Caco-2 (cell line): ENCODE data around the gene GPT2. TPM values are rescaled to one million over a fixed set of nuclear protein-coding genes. Genes with fewer than 3 reads are reported as not detected.

ENCODE experiments used
- BruUV-seq: library from RNA; stranded (reverse); fragments of 400-500 nt; replicated peaks from 2 replicates; lab custom pipeline; 2021; lab: Mats Ljungman, UMichigan
- CTCF ChIA-PET: fragments of 300-600 bp; sonication (Branson Sonifier 250); formaldehyde crosslinking; loops from one replicate; lab custom pipeline; 2022; ENCODE audit warnings: antibody characterized with exemption; lab: Charles Lee
- POLR2A ChIA-PET: fragments of 300-600 bp; sonication (Branson Sonifier 250); formaldehyde crosslinking; loops from one replicate; lab custom pipeline; 2022; ENCODE audit warnings: antibody characterized with exemption; lab: Charles Lee
- DNase-seq, 2 experiments: peaks; one replicate each; pipeline versions ENCODE4 v3.0.0 to v3.0.0-alpha.2; 2020 to 2022
- H3K27me3 ChIP-seq: replicated peaks from 2 replicates; pipeline ENCODE4 v1.6.0; 2011; ENCODE audit warnings: low read length; ENCODE audit not compliant: control insufficient read depth, insufficient read depth
- H3K36me3 ChIP-seq: 2 replicates; pipeline ENCODE4 v1.5.1; 2011; ENCODE audit warnings: low read length; ENCODE audit not compliant: control insufficient read depth, insufficient read depth
- H3K4me1 ChIP-seq: fragments of 250-450 bp; sonication (Bioruptor Pico); 2 replicates; pipeline ENCODE4 v1.5.1; 2020; ENCODE audit warnings: mild to moderate bottlenecking
- H3K4me3 ChIP-seq: 2 replicates; pipeline ENCODE4 v1.5.1; 2011; ENCODE audit warnings: low read depth, mild to moderate bottlenecking, control low read depth, low read length
- H3K9me3 ChIP-seq: fragments of 250-450 bp; sonication (Bioruptor Pico); 2 replicates; pipeline ENCODE4 v1.5.1; 2020; ENCODE audit warnings: mild to moderate bottlenecking, moderate library complexity
- H3K27ac Mint-ChIP-seq: one replicate; pipeline ENCODE4 v1.8.0; 2022; ENCODE audit warnings: mixed read lengths; ENCODE audit not compliant: unreplicated experiment
- H3K27me3 Mint-ChIP-seq: one replicate; pipeline ENCODE4 v1.8.0; 2022; ENCODE audit warnings: mixed read lengths; ENCODE audit not compliant: insufficient read depth, unreplicated experiment
- H3K36me3 Mint-ChIP-seq: one replicate; pipeline ENCODE4 v1.8.0; 2022; ENCODE audit warnings: mild to moderate bottlenecking, mixed read lengths; ENCODE audit not compliant: insufficient read depth, unreplicated experiment
- H3K4me1 Mint-ChIP-seq: one replicate; pipeline ENCODE4 v1.8.0; 2022; ENCODE audit warnings: low read depth, mixed read lengths; ENCODE audit not compliant: unreplicated experiment
- H3K4me3 Mint-ChIP-seq: one replicate; pipeline ENCODE4 v1.8.0; 2022; ENCODE audit warnings: mild to moderate bottlenecking, moderate library complexity, mixed read lengths; ENCODE audit not compliant: unreplicated experiment
- H3K9me3 Mint-ChIP-seq: one replicate; pipeline ENCODE4 v1.8.0; 2022; ENCODE audit warnings: mixed read lengths; ENCODE audit not compliant: unreplicated experiment
- intact Hi-C: fragments of 100-400 bp; cut with micrococcal nuclease; formaldehyde crosslinking; loops from one replicate; pipeline ENCODE4 v1.10.0; 2022; ENCODE audit not compliant: unreplicated experiment
- total RNA-seq: library from RNA; stranded (reverse); gene quantifications from 2 replicates; pipeline ENCODE4 v1.2.3, GENCODE V29; 2022
- TF ChIP-seq, protein P1 (sequence below), 2 experiments: fragments of 200-600 bp in 1 of 2; IDR thresholded peaks; 1 replicate in 1 of 2; 2 replicates in 1 of 2; pipeline versions ENCODE4 v1.5.1 to v1.8.0; 2011 to 2022; ENCODE audit warnings: antibody characterized with exemption in 1 of 2, control low read depth in 1 of 2, inconsistent platforms in 1 of 2, low read depth in 1 of 2, low read length in 1 of 2, mild to moderate bottlenecking in 1 of 2, moderate library complexity in 1 of 2; ENCODE audit not compliant: insufficient read depth in 1 of 2, severe bottlenecking in 1 of 2, unreplicated experiment in 1 of 2

The GPT2 gene
- total RNA-seq, 1 experiment from 2014 or later, result 128 TPM

DNA sequence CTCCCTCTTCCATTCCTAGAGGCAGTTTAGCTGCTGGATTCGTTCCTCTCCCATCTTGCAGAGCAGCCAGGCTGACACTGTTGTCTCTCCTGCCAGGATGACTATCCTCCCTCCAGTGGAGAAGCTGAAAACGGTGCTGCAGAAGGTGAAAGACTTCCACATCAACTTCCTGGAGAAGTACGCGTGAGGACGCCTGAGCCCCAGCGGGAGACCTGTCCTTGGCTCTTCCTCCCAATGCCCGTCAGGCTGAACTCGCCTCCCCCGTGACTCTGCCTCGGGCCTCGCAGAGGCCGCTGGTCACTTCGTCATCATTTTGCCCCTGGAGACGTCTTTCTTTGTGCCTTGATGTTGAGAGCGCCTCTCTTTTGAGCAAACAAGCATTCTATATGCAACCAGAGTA, 44.6 kb downstream of the GPT2 start:
- H3K36me3 ChIP-seq, result no peaks in the 10 kb centered on the region
- TF ChIP-seq, protein P1, sequence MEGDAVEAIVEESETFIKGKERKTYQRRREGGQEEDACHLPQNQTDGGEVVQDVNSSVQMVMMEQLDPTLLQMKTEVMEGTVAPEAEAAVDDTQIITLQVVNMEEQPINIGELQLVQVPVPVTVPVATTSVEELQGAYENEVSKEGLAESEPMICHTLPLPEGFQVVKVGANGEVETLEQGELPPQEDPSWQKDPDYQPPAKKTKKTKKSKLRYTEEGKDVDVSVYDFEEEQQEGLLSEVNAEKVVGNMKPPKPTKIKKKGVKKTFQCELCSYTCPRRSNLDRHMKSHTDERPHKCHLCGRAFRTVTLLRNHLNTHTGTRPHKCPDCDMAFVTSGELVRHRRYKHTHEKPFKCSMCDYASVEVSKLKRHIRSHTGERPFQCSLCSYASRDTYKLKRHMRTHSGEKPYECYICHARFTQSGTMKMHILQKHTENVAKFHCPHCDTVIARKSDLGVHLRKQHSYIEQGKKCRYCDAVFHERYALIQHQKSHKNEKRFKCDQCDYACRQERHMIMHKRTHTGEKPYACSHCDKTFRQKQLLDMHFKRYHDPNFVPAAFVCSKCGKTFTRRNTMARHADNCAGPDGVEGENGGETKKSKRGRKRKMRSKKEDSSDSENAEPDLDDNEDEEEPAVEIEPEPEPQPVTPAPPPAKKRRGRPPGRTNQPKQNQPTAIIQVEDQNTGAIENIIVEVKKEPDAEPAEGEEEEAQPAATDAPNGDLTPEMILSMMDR (IDR thresholded peaks at IDR 0.05; ENCODE audit: insufficient read depth in 1 of 2, low read depth in 1 of 2, low read length in 1 of 2, severe bottlenecking in 1 of 2, unreplicated experiment in 1 of 2), result no peak
- peak overlapping the region; percentile 72 for H3K27ac Mint-ChIP-seq

DNA sequence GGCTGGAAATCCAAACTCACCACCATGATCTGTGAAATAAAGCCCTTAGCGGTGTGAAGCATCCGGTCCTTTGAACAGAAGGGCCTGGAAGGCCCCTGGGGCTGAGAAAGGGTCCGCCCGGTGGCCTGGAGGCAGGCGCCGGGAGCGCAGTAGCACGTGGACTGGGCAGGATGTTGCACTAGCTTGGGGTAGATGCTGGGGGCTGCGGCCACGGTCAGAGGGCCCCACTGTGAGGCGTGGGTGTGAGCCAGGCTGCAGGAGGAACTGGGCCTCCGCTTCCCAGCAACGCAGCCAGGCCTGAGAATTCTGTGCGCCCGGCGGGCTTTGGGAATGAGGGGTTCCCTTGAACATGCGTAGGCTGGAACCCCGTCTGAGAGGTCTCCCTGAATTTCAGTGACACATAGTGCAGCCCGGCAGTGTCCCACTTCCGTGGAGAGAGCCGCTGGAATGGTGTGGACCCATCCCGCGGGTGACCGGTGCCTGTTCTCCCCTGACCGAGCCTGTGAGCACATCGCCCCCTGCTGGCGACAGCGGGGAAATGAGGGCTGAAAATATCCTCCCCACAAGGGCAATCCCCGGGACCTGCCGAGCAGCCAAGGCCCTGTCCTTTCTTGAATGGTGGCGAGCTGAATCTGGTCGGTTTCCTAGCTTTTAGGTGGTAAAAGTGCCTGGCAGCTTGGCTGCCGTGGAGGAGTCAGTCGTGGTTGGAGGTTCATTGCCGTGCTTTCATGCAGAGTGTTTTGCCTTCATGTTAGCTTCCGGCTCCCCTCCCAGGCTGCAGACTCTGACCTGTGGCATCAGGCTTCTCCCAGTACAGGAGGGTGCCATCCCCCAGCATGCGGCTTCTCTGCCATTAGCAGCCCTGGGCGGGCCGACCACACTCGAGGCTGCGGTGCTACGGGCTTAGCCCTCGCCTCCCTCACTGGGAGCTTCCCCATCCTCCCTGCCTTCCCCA, 45.5 kb downstream of the GPT2 start:
- peak overlapping the region; percentile 72 for H3K27ac Mint-ChIP-seq
- no peaks in the 10 kb centered on the region for H3K27me3 Mint-ChIP-seq
- H3K4me3 Mint-ChIP-seq, result no peak overlapping the region
- peak in 1 of 2 experiments; percentile 74 for DNase-seq
- Histone ChIP-seq H3K9me3 (no peaks in the 10 kb centered on the region), H3K27me3 (no peaks in the 10 kb centered on the region), H3K4me1 (no peaks in the 10 kb centered on the region), H3K4me3 (no peak overlapping the region), H3K36me3 (no peaks in the 10 kb centered on the region)
- BruUV-seq, result no TSS peak
- intact Hi-C loops, result loop anchor here (1.0 kb wide), 1 partner anchor 75 kb away; no protein-coding TSS in a partner anchor
- POLR2A ChIA-PET, result no interaction called here
- peaks cover 6% of the 10 kb centered on the region for H3K4me1 Mint-ChIP-seq
- TF ChIP-seq, protein P1 (IDR thresholded peaks at IDR 0.05; ENCODE audit: insufficient read depth in 1 of 2, low read depth in 1 of 2, low read length in 1 of 2, severe bottlenecking in 1 of 2, unreplicated experiment in 1 of 2), result peak; percentile 71 to 82
- no peaks in the 10 kb centered on the region for H3K9me3 Mint-ChIP-seq
- CTCF ChIA-PET, result interaction anchor here (1.0 kb wide), 1 partner anchor 76 kb away, joined by 3 read pairs; no protein-coding TSS in a partner anchor
- peaks cover 85% of the 10 kb centered on the region for H3K36me3 Mint-ChIP-seq

More for the DNA sequence above, 44.6 kb downstream of the GPT2 start:
- no peak overlapping the region for H3K4me3 Mint-ChIP-seq
- H3K27me3 Mint-ChIP-seq, result no peaks in the 10 kb centered on the region
- H3K4me1 ChIP-seq, result no peaks in the 10 kb centered on the region
- no peak for DNase-seq
- POLR2A ChIA-PET, result no interaction called here
- peaks cover 6% of the 10 kb centered on the region for H3K4me1 Mint-ChIP-seq
- CTCF ChIA-PET, result interaction anchor here (0.6 to 1.2 kb wide), 2 partner anchors 75 to 98 kb away, joined by 3 to 7 read pairs; partner anchors contain the start of gene C16orf87
- H3K9me3 Mint-ChIP-seq, result no peaks in the 10 kb centered on the region
- H3K36me3 Mint-ChIP-seq, result peaks cover 86% of the 10 kb centered on the region
- no TSS peak for BruUV-seq
- no peaks in the 10 kb centered on the region for H3K27me3 ChIP-seq
- intact Hi-C loops, result loop anchor here (1.0 kb wide), 1 partner anchor 75 kb away; no protein-coding TSS in a partner anchor
- no peaks in the 10 kb centered on the region for H3K9me3 ChIP-seq
- no peak overlapping the region for H3K4me3 ChIP-seq

DNA sequence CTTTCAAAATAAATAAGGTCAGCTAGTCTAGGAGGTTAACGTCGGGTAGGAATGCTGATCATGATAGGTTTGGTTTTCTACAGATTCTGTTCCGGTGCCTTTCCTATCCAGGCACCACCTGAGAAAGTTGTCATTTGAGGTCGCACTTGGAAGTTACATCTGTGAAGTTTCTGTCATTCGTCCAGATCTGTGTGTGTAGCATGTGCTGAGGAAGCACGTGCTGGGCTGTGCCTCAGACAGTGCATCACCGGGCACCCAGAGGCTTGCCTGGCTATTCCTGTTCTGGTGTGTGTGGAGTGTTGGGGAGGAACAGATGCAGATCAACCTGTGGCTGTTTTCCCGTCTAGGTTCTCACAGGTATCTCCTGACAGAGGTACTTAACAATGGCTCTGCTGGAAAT, 46.7 kb downstream of the GPT2 start:
- BruUV-seq, result TSS peak; percentile 55
- H3K9me3 ChIP-seq, result no peaks in the 10 kb centered on the region

More for the DNA sequence above, 46.7 kb downstream of the GPT2 start:
- TF ChIP-seq, protein P1 (IDR thresholded peaks at IDR 0.05; ENCODE audit: insufficient read depth in 1 of 2, low read depth in 1 of 2, low read length in 1 of 2, severe bottlenecking in 1 of 2, unreplicated experiment in 1 of 2), result no peak
- H3K4me3 ChIP-seq, result no peak overlapping the region
- intact Hi-C loops, result no loop called here
- no peak for DNase-seq
- H3K27me3 ChIP-seq, result no peaks in the 10 kb centered on the region
- Mint-ChIP-seq H3K9me3 (no peaks in the 10 kb centered on the region), H3K4me3 (no peak overlapping the region), H3K4me1 (peaks cover 6% of the 10 kb centered on the region), H3K36me3 (peaks cover 74% of the 10 kb centered on the region), H3K27ac (no peak overlapping the region), H3K27me3 (no peaks in the 10 kb centered on the region)
- H3K36me3 ChIP-seq, result no peaks in the 10 kb centered on the region
- ChIA-PET POLR2A (no interaction called here), CTCF (no interaction called here)
- H3K4me1 ChIP-seq, result no peaks in the 10 kb centered on the region
